ENCODE data around the gene ARMC6. TPM values are rescaled to one million over a fixed set of nuclear protein-coding genes. Genes with fewer than 3 reads are reported as not detected.

Gene ARMC6
- total and polyA plus RNA-seq, 2 of the 13 experiments (the other 11 are each of a cell fraction or from before 2014, with no cell fraction given) = 16.2 to 36.8 TPM

DNA sequence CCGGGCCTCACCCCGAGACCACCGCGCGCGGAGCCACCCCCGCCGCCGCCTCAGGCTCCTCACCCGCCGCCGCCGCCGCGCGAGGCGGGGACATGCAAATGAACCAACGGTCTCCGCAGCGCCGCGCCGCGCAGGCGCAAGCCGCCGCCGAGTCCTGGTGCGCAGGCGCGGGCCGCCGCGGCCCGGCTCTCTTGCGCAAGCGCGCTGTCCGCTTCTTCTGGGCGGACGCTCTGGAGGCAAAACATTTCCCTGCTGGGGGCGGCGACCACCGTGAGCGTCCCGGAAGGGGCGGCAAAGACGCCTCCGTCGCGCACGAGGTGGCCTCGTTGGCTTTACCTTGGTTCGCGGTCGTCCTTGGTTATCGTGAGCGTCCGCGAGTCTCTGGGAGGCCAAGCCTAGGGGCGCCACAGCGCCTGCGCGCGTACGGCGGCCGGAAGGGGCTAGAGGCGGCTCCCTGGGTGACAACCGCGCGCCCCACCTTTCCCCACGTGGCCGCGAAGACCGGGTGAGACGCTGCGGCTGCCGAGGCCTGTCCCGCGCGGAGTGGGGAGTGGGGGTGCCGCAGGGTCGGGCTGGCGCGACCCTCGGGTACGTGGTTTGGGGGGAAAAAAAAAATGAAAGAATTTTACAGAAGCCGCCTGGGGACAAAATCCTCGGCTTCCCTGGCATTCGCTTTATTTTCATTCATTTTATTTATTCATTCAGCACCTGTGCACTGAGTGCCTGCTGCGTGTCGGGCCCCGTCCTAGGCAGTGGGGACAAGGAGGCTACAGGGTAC is at the start of gene ARMC6, which contains the start of gene SUGP2 (continued):
- TF ChIP-seq ZNF20 (CRISPR knock-in tag; IDR thresholded peaks at IDR 0.05) (no peak), JARID2 (CRISPR knock-in tag; IDR thresholded peaks at IDR 0.05; ENCODE audit: insufficient replicate concordance) (peak; percentile 41), PRMT3 (CRISPR knock-in tag; IDR thresholded peaks at IDR 0.05; ENCODE audit: borderline replicate concordance, low read depth) (no peak), SKI (IDR thresholded peaks at IDR 0.05; ENCODE audit: partially characterized antibody) (peak; percentile 57), MAZ (IDR thresholded peaks at IDR 0.05; ENCODE audit: borderline replicate concordance, low read depth, low read length) (peak; percentile 43; the same call in 1 of the 2 replicates), MAZ (CRISPR knock-in tag; IDR thresholded peaks at IDR 0.05; ENCODE audit: low read depth) (peak; percentile 88), ZNF883 (CRISPR knock-in tag; IDR thresholded peaks at IDR 0.05; ENCODE audit: not compliant biosample characterization) (peak; percentile 98), NFYB (CRISPR knock-in tag; IDR thresholded peaks at IDR 0.05) (peak; percentile 20; the same call in 1 of the 2 replicates), CBX2 (IDR thresholded peaks at IDR 0.05; ENCODE audit: low read depth, low read length) (no peak), CBX2 (CRISPR knock-in tag; IDR thresholded peaks at IDR 0.05; ENCODE audit: low read depth) (0 out of 2 replicates have a peak, but pooled peaks have one; percentile 70), ZNF331 (CRISPR knock-in tag; IDR thresholded peaks at IDR 0.05) (peak; percentile 67), SRF (IDR thresholded peaks at IDR 0.05; ENCODE audit: low read depth, low read length) (no peak), ZNF431 (CRISPR knock-in tag; IDR thresholded peaks at IDR 0.05; ENCODE audit: borderline replicate concordance, low read depth) (no peak; the same call in 1 of the 2 replicates)
- TF ChIP-seq, protein P1, sequence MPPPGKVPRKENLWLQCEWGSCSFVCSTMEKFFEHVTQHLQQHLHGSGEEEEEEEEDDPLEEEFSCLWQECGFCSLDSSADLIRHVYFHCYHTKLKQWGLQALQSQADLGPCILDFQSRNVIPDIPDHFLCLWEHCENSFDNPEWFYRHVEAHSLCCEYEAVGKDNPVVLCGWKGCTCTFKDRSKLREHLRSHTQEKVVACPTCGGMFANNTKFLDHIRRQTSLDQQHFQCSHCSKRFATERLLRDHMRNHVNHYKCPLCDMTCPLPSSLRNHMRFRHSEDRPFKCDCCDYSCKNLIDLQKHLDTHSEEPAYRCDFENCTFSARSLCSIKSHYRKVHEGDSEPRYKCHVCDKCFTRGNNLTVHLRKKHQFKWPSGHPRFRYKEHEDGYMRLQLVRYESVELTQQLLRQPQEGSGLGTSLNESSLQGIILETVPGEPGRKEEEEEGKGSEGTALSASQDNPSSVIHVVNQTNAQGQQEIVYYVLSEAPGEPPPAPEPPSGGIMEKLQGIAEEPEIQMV (CRISPR knock-in tag; IDR thresholded peaks at IDR 0.05; ENCODE audit: low read depth) = peak; percentile 98
- TF ChIP-seq, protein P2, sequence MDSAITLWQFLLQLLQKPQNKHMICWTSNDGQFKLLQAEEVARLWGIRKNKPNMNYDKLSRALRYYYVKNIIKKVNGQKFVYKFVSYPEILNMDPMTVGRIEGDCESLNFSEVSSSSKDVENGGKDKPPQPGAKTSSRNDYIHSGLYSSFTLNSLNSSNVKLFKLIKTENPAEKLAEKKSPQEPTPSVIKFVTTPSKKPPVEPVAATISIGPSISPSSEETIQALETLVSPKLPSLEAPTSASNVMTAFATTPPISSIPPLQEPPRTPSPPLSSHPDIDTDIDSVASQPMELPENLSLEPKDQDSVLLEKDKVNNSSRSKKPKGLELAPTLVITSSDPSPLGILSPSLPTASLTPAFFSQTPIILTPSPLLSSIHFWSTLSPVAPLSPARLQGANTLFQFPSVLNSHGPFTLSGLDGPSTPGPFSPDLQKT (CRISPR knock-in tag; IDR thresholded peaks at IDR 0.05; ENCODE audit: borderline replicate concordance) = no peak; the same call in 1 of the 2 replicates
- TF ChIP-seq, protein P3, sequence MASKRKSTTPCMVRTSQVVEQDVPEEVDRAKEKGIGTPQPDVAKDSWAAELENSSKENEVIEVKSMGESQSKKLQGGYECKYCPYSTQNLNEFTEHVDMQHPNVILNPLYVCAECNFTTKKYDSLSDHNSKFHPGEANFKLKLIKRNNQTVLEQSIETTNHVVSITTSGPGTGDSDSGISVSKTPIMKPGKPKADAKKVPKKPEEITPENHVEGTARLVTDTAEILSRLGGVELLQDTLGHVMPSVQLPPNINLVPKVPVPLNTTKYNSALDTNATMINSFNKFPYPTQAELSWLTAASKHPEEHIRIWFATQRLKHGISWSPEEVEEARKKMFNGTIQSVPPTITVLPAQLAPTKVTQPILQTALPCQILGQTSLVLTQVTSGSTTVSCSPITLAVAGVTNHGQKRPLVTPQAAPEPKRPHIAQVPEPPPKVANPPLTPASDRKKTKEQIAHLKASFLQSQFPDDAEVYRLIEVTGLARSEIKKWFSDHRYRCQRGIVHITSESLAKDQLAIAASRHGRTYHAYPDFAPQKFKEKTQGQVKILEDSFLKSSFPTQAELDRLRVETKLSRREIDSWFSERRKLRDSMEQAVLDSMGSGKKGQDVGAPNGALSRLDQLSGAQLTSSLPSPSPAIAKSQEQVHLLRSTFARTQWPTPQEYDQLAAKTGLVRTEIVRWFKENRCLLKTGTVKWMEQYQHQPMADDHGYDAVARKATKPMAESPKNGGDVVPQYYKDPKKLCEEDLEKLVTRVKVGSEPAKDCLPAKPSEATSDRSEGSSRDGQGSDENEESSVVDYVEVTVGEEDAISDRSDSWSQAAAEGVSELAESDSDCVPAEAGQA (IDR thresholded peaks at IDR 0.05; ENCODE audit: low read depth) = 0 out of 2 replicates have a peak, but pooled peaks have one; percentile 21
- TF ChIP-seq, protein P3 (CRISPR knock-in tag; IDR thresholded peaks at IDR 0.05; ENCODE audit: borderline replicate concordance) = no peak
- TF ChIP-seq, protein P4, sequence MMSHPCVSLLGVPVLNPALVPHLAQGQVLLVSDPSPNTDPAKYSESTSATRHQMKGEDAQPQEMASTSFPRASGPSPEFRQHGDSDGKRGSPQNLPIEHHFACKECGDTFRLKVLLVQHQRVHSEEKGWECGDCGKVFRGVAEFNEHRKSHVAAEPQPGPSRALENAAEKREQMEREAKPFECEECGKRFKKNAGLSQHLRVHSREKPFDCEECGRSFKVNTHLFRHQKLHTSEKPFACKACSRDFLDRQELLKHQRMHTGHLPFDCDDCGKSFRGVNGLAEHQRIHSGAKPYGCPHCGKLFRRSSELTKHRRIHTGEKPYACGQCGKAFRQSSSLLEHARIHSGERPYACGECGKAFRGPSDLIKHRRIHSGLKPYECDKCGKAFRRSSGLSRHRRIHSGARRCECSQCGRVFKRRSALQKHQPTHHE (CRISPR knock-in tag; IDR thresholded peaks at IDR 0.05; ENCODE audit: borderline replicate concordance) = peak; percentile 80

All from HepG2 (cell line).